HG03097 (cell line): ENCODE measurements around the gene ZFYVE28.

Experiments used
- ATAC-seq: cut with Tn5 transposase; IDR thresholded peaks from one replicate; pipeline ENCODE4 v1.9.1; 2021; ENCODE audit not compliant: unreplicated experiment, low FRiP score

Gene ZFYVE28

GRCh38 chr4:2252530-2253091, 165.8 kb downstream of the ZFYVE28 start:
- ATAC-seq: no peak

- no peak for ATAC-seq
These were observed 166.5 kb downstream of the ZFYVE28 start for GRCh38 chr4:2251795-2252529.

GRCh38 chr4:2251073-2251794, 167.2 kb downstream of the ZFYVE28 start:
- no peak for ATAC-seq

- ATAC-seq: no peak
These were observed 167.9 kb downstream of the ZFYVE28 start for GRCh38 chr4:2250357-2251072.

GRCh38 chr4:2249526-2250356, 168.7 kb downstream of the ZFYVE28 start:
- no peak for ATAC-seq

GRCh38 chr4:2248821-2249261, 169.6 kb downstream of the ZFYVE28 start:
- no peak for ATAC-seq

GRCh38 chr4:2248044-2248780, 170.2 kb downstream of the ZFYVE28 start:
- ATAC-seq: no peak

GRCh38 chr4:2247128-2248043, 171.1 kb downstream of the ZFYVE28 start:
- ATAC-seq: no peak

GRCh38 chr4:2246384-2247127, 171.9 kb downstream of the ZFYVE28 start:
- no peak for ATAC-seq

- ATAC-seq: no peak
These were observed 172.6 kb downstream of the ZFYVE28 start for GRCh38 chr4:2245787-2246275.

- ATAC-seq: no peak
These were observed 173.2 kb downstream of the ZFYVE28 start for GRCh38 chr4:2245057-2245786.

- ATAC-seq: no peak
These were observed 174.6 kb downstream of the ZFYVE28 start for GRCh38 chr4:2243681-2244380.

- peak; percentile 87 for ATAC-seq
These were observed 176.8 kb downstream of the ZFYVE28 start, which contains the start of the genes HAUS3 and POLN for GRCh38 chr4:2241410-2242353. TSS of gene HAUS3 (minus strand) at chr4:2242121. CDS start at chr4:2240946, 1,175 bp downstream. TSS of gene POLN (minus strand) at chr4:2242121. CDS start at chr4:2229231, 12,890 bp downstream.

- no peak for ATAC-seq
These were observed 177.4 kb downstream of the ZFYVE28 start for GRCh38 chr4:2241003-2241402.
